Measurements from ENCODE around the gene SGK1.

SGK1 gene

DNA sequence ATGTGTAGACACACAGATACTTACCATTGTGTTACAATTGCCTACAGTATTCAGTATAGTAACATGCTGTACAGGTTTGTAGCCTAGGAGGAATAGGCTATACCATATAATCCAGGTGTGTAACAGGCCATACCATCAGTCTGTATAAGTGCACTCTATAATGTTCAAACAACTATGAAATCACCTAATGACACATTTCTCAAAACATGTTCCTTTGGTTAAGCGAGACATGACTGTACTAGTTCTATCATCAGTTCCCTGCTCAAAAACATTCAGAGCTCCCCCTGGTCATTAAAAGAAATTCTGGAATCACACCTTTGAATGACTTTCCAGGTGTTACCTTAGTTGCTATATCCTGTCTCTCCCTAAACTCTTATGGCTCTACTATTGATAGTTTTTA lies 195.1 kb downstream of the SGK1 start:
- Histone ChIP-seq H3K36me3 (replicated peaks) (no peaks in the 10 kb centered on the region), H3K27me3 (ENCODE audit: low read depth) (no peaks in the 10 kb centered on the region), H3K9me3 (no peaks in the 10 kb centered on the region; the same call in 1 of the 2 replicates), H3K4me1 (no peaks in the 10 kb centered on the region), H3K4me3 (no peak overlapping the region)
- in situ Hi-C loops (cut with MboI; ENCODE audit: low sequenced_read_pairs) = no loop called here
- no peak for DNase-seq (ENCODE audit: low spot score in 2 of 2)

DNA sequence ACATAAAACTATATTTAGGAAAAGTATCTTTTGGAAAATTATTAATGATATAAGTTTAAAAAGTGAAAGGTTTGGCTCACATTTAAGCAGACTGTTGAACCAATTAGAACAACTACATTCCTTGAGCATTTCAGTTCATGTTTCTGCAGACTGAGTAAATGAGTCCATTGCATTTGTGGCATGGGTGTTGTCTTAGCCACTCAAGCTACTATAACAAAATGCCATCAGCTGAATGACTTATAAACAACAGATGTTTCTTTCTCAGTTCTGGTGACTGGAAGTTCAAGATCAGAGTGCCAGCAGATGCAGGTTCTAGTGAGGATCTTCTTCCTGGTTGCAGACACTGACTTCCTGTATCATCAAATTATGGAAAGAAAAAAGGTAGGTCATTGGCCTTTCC lies 198.4 kb downstream of the SGK1 start:
- Histone ChIP-seq H3K9me3 (no peaks in the 10 kb centered on the region), H3K27me3 (ENCODE audit: low read depth) (no peaks in the 10 kb centered on the region), H3K36me3 (replicated peaks) (no peaks in the 10 kb centered on the region), H3K4me1 (no peaks in the 10 kb centered on the region), H3K4me3 (no peak overlapping the region)
- no peak for DNase-seq (ENCODE audit: low spot score in 2 of 2)
- in situ Hi-C loops (cut with MboI; ENCODE audit: low sequenced_read_pairs) = no loop called here

Data from HAP-1 (cell line).